LoVo (cell line): ENCODE data around the gene PRKCA.
A peak's percentile ranks its signal among the peaks of the same experiment; 100 is the strongest.

ENCODE experiments used
- DNase-seq: peaks from one replicate; pipeline ENCODE4 v3.0.0-alpha.2; 2016; ENCODE audit warnings: low spot score

The PRKCA gene

DNA sequence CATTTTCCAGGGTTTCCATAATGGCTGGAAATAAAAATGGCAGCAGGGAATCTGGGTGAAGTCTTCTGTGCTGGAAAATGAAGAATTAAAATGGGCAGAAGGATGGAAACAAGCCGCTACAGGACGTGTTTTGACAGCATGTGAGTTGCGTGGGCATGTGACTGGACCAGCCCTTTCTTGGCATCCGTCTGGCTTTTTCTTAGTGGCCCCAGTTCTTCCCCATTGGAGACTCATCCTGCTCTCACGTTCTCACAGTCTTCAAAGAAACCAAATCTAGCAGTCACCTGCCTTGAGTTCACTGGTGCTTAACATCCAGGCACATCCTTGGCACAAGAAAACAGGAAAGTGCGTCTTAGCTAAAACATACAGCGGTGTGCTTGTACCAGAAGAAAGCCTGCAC, 352.4 kb downstream of the PRKCA start:
- DNase-seq, result no peak

DNA sequence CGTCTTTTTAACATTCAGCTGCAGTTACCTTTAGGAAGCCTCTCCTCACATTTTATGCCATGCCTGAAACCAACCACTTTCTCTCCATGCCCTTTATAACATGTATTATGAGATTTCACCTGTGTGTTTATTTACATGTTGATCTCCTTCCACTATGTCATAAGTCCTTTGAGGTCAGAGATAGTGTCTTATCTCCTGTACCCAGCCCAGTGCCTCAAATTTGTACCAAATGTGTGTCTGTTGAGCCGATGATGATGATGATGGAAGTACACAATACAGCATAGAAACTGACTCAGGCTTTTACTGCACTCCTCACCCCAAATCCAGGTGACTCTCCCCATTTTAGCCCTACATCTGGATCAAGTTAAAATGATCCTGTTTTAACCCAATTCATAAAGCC, 353.0 kb downstream of the PRKCA start:
- no peak for DNase-seq

DNA sequence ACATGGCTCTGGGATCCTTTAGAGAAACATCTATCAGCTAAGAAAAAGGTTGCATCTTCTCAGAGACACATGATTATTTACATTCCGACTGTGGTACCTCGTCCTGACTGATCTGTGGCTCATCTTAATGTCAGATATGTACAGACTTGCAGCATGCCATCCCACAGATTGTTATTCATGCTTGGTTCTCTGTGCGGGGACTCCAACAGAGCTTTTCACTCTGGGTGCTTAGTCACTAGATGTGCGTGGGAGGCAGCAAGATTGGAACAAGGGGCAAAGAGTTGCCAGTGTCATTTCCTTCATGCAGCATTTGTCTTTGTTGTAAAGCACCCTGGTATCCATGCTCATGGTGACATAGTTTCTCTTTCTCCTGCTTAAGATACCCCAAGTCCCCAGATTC, 353.4 kb downstream of the PRKCA start:
- DNase-seq, result no peak

DNA sequence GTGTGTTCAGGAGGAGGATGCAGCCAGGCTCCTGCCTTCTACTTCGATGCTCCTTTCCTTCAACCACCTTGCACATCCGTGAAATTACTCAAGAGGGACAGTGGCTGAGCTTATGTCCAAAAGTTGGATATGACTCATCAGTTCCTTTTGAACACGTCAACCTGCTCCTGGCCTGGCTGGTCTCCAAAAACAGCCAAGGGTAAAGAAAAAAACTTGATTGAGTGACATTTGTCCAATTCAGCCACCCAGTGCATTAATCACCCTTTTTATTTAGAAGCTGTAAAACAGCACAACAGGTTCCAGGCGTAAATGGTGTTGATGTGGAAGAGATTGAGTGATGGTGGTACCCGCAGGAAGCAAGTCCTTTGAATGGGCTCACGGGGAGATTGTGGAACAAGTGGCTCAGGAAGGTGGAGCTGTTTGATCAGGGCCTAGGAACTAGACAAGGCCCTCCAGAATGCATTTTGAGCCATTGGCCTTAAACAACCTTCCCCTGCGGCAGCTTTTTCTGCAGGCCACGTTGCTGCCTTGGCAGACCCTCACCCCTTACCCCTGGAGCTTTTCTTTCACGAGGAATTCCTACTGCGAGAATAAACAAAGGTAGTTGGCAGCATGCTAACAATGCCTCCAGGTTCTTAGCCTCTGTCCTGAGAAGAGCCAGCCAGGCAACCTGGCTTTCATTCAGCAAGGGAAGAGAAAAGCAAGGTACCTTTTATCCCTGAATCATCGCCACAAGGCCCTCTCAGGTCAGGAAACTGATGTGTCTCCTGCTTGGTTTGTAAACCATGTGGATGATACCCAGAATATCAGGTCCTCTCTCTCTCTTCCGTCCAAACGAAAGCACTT, 359.2 kb downstream of the PRKCA start:
- peak; percentile 82 for DNase-seq

DNA sequence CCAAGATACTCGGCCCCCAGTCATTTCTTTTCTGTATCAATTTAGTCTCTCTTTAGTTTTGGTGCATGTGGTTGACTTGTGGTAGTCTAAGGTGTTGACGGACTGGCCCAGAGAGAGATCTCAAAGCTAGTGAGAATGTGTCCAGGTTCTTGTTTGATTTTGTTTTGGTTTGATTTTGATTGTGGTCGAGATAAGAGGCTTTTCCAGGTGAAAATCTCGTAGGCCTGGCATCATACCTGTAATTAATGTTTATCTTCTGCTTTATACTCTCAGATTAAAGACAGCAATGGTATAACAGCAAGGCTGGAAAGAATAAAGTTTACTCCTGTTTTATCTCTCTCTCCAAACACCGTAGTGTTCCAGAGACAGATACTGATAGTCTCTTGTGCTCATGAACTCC, 360.1 kb downstream of the PRKCA start:
- no peak for DNase-seq

DNA sequence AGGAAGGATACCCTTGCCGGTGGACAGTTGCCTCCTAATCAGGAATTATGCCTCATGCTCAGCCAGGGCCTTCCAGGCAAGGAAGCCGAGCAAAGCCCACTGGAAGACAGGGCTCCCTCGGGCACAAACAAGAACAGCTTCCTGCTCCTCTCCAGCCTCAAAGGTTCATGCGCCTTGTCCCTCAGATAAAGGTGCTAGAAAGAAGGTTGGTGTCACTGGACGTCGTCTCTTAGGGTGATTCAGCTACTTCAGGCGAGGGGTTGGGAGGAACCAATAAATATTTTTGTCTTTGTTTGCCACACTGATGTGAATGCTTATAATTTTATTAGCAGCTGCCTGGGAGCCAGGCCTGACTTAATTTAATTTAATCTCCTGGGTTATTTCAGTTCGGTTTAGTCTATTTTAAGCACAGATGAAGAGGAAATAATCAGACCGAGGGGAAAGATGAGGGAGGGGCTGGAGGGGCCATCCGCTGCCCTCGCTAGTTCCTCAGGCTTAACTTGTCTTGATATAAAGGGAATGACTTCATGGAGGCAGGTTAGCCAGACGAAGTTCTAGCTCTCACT, 360.7 kb downstream of the PRKCA start:
- DNase-seq, result no peak

DNA sequence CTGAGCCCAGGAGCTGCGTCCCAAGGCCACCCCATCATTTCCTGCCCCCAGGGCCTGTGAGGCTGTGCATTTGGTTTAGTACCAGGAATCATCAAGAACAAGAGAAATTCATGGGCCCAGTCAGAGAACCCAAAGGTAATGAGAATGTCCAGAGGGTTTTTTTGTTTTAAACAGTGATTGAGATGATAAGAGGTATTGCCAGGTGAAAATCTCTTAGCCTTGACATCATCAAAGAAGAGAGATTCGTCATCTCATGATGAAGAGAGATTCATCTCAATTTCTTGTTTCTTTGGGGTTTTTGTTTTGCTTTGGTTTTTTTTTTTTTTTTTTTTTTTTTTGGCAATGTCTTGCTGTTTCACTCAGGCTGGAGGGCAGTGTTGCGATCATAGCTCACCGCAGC, 361.9 kb downstream of the PRKCA start:
- DNase-seq, result no peak

DNA sequence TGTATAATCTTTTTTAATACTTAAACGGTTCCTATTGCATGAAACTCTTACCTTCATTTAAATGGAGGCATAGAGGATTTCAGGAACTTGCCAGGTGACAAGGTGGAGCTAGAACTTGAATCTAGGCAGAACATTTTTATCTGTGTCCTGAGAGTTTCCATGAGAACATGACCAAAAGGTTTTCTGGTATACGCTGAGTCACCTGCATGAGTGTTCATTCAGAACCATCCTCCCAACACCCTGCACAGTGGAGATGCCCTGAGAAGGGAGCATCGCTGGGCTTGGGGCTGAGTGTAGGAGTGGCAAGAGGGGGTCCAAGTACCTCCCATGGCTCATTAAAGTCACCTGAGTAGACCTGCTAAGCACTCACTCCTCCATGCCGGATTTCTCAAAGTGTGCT, 362.8 kb downstream of the PRKCA start:
- DNase-seq, result no peak

DNA sequence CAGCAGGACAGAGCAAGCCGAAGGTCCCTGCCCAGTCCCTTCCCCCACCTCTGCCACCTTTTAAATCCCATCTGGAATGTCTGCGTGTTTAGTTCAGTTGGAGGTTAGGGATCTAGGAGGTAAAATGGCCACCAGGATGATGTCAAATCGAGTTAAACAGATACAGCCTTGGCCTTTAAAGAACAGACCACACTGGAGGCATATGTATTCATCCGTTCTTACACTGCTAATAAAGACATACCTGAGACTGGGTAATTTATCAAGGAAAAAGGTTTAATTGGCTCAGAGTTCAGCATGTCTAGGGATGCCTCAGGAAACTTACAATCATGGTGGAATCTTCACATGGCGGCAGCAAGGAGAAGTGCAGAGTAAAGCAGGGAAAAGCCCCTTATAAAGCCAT, 364.7 kb downstream of the PRKCA start:
- no peak for DNase-seq

DNA sequence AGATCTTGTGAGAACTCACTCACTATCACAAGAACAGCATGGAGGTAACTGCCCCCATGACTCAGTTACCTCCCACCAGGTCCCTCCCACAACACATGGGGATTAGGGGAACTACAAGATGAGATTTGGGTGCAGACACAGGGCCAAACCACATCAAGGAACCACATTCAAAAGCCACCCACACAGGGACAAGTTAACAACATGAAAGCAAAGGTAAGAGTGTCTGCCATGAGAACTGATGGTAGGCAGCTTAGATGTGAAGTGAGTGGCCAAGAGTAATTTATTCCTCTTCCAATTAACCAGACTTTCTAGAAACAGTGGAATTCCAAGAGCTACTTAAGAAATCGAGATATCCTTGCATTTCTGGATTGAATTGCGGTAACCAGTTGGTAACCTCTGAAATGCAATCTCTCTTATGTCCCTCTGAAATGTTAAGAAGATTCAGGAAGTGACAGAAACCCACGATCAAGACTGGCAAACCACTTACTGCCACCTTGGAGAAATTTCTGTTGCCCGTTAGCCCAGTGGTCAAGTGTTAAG, 365.1 kb downstream of the PRKCA start:
- no peak for DNase-seq

DNA sequence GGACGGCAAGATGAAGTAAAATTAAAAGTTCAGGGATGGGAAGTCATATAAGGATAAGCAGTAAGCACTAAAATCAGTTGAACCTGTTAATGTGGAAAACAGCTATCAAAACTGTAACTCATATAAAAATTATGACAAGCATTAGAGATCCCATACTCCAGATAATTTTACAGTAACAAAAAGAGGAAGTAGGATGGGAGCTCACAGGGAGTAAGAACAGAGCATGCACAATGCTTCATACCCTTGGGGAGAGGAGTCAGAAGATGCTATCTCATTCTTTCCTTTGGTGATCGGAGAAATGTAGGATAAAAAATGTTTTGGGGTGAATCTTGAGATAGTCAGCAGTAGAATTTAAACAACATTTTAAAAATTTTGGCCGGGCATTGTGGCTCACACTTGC, 367.8 kb downstream of the PRKCA start:
- no peak for DNase-seq

DNA sequence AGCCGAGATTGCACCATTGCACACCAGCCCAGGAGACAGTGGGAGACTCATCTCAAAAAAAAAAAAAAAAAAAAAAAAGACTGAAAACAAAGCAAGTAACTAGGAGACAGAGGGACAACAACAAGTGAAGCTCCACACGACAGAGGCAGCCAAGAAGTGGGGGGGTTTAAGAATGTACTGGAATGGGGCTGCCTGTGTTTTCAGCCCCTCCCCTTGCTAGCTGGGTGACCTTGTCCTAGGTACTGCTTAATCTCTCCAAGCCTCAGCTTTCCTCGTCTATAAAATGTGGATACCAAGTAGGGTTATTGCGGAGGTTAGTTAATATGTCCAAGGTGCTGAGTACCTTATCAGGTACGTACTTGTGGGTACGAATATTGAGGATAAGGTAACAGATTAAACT, 368.7 kb downstream of the PRKCA start:
- DNase-seq, result no peak

DNA sequence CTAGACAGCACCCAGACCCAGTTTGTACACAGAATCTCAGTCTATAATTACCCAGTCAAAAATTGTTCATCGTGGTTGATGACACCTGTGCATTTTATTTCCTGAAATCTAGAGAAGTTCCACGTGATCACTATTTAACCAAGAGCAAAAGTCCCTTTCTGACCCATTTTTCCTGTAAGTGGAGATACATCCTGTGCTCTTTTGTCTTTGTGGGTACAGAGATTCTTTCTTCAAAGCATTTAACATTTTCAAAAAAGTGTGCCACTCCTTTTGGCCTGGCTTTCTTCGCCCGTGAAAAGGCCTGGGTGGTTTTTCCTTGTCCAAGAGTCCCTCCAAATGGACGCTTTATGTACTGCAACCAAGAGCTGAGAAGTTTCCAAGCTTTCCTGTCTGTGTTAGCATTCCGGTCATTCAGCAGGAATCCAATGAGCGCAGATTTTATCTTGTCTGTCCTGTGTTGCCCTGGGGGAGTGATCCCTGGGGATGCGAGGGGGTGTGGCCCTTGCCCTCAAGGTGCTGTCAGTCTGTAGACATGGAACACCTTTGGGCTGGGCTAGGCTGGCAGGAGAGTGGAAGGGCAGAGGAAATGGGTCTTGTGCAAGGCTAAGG, 371.4 kb downstream of the PRKCA start:
- peak; percentile 64 for DNase-seq

DNA sequence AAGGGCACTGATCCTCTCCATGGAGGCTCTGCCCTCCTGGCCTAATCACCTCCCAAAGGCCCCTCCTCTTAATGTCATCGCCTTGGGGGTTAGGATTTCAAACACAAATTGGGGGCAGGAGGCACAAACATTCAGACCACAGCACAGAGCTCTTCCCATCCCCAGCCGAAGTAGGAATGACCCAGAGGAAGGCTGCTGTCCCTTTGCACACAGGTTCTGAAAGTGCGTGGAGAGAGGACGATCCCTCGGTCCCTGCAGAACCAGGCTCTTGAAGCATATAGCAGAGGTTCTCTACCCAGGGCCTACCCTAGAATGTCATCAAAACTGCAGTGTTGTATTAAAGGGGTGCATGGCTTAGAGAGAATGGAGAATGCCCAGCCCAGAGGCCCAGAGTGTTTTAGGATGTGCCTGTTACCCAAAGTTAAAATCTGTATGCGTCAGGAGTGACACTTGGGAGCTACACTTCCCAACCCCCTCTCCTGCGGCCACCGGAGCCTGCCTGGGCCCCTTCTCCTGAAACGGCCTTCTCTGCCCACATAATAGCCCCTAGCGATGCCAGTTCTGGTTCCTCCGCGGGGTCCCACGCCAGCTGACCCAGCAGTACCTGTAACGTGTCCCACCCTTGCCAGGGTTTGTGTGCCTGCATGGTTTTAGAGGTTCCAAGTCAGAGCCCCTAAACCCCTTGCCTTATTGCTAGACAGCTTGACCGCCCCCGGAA, 373.0 kb downstream of the PRKCA start:
- DNase-seq, result no peak

DNA sequence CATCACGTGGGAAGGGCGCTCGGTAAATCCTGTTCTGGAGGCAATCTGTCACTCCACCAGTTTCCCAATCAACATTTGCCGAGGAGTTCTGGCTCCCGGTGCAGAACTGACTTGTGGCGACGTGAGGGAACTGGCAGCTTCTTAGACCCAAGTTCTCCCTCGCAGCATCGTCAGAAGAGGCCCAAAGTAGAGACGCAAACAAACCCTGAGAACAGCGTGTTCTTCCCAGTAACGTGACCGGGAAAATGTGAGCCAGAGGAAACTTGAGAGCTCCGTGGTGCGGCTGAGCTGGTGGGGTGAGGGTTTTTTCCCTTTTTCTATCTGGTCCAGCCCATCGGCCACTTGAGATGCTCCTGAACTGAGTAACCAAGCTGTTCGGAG, 373.6 kb downstream of the PRKCA start:
- no peak for DNase-seq

DNA sequence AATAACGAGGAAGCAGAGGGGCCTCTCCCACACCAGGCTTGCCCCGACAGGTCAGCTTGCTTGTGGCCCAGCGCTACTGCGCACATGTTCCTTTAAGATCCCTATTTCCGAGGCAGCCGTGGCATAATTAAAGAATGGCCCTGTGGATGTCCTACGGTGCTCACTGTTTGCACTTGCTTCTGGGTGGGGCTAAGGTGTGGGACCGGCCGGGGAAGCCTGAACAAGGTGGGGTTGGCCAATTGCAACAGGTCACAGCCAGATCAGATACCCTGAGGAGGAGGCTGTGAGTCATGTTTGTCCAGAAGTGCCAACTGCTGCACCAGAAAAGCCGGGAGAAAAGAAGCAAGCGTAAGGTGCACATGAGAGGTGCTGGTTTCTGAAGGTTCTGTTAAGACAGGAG, 374.0 kb downstream of the PRKCA start:
- peak; percentile 89 for DNase-seq

DNA sequence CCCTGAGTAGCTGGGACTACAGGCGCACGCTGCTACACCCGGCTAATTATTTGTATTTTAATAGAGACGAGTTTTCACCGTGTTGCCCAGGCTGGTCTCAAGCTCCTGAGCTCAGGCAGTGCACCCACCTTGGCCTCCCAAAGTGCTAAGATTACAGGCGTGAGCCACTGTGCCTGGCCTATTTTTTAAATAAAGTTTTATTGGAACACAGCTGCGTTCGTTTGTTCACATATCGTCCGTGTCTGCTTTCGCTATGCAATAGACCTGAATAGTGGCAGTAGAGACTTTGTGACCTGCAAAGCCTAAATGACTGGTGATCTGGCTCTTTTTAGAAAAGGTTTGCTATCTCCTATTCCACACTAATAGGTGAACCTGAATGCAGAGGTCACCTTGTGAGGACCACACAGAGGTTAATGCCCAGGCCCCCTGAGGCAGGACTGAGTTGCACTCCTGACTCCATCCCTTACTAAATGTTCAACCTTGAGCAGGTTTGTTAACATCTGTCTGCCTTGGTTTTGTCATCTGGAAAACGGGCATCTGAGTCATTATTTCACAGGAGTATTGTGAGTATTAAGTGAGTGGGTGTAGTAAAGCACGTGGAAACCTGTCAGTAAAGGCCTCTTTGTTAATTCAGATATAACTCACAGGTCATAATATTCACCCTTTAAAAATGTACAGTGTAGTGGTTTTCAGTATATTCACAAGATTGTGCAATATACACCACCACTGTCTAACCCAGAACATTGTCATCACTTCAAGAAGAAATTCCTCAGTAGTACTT, 375.0 kb downstream of the PRKCA start:
- no peak for DNase-seq

DNA sequence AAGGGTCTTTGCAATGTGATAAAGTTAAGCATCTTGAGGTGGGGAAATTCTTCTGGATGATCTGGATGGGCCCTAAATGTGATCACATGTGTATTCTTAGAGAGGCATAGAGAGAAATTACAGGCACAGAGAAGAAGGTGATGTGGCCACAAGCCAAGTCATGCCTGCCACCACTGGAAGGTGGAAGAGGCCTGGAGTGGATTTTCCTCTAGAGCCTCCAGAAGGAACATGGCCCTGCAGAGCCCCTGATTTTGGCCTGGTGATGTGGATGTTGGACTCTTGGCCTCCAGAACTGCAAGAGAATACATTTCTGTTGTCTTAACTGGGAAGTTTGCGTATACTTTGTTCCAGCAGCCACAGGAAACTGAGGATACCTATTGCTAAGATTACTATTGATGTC, 375.6 kb downstream of the PRKCA start:
- DNase-seq, result no peak

DNA sequence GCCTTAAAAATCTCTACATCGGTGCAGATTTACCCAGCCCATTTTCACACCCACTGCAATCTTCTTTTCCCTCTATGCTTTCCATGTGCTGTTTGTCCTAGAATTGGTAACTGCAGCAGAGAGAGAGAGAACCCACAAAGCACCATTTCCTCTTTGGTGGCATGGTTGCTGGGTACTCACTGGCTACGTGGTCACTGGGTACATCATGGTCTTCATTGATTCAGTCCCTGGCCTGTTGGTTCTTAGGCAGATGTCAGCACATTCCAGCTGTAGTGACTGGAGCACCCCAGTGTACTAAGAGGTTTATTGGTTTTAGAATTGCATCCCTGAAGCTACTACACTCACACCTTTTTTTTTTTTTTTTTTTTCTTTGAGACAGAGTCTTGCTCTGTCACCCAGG, 376.4 kb downstream of the PRKCA start:
- no peak for DNase-seq

DNA sequence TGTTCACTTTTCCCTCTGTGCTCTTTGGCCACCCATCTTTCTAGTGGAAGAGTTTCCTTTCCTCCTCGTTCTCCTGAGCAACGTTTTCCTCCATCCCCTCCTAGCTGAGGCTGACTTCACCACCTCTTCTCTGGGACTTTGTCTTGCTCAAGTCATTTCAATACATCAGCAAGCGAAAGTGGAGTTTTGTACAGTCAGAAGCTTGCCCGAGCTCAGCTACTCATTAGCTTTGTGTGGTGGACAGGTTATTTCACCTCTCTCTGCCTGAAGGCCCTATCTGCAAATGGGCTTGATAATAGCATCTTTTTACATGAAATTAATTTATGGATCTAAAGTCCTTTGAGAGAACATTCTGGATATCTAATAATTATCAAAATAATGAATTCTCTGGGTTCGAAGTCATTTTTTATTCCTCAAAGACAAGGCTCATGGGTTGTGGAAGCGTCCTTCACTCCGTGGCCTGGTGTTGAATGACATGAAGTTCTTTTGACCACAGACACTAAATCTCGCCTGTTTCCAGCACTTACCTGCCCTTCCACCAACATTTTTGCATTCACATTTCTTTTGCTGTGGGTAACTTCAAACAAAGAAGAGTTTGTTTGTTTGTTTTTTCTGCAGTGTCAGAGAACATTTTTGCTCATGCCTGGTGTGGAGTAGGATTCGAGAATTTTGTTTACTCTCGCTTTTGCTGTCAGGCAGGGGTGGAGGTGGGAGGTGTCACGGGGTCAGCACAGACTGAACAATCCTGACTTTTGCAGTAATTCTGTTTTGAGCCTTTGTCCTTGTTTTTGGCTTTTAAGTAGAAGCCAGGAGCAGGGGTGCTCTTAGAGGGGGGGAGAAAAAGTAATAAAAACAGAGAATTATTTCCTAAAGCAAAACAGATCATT, 377.5 kb downstream of the PRKCA start:
- DNase-seq, result no peak

DNA sequence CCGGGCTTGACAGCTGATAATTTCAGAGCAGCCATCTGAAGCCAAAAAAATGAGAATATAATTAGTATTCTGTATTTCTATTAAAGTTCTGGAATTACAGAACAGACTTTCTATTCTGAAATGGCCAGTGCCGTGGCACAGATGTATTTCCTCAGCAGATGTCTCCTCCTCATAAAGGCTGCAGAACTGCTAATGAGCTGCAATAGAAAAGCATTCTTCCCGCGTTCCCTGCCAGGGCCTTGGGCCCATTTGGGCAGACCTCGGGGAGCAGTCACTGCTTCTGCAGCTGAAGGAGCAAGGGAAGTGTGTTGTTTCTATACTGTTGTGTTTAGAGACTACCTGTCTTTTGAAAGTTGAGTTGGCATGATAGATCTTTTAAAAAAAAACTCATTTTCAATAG, 379.9 kb downstream of the PRKCA start:
- no peak for DNase-seq
